ENCODE measurements around the gene NPC2. TPM values are rescaled to one million over a fixed set of nuclear protein-coding genes. Genes with fewer than 3 reads are reported as not detected.

NPC2 gene
- total and polyA plus RNA-seq, 9 of the 15 experiments (the other 6 are each of a cell fraction or from before 2014, with no cell fraction given), result 16.6 to 74.1 (median 32.6) TPM

DNA sequence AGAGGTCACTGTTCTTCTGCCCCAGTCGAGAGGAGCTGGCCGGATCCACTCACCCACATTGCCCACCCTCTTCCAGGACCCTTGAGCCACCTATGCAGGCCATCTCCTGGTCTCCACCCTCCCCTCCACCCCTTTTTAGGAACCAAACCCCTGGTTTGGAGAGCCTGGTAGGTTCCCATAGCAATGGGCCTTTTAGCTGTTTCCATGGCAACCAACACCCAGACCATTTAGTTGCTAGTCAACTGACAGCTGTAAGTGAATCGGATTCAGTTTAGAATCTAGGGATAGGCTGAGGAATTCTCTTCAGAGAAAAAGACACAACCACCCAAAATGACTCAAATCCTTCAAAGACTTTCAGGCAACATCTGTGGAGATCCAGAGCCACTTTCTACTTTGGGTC, 16.5 kb downstream of the NPC2 start:
- DNase-seq (ENCODE audit: extremely low read depth in 1 of 4, low spot score in 3 of 4), result no peak
- no peak for ATAC-seq
- no peak for FAIRE-seq
- in situ Hi-C loops (cut with MboI) (loop anchor here (10.0 kb wide), 1 partner anchor 112 kb away; no protein-coding TSS in a partner anchor), intact Hi-C loops (cut with micrococcal nuclease) (no loop called here)
- BruUV-seq (replicated peaks), result no TSS peak
- no peaks in the 10 kb centered on the region for H3K79me2 ChIP-seq (ENCODE audit: control insufficient read depth, insufficient read depth, low read length)
- no peaks in the 10 kb centered on the region; the same call in 1 of the 2 replicates for H4K20me1 ChIP-seq (replicated peaks; ENCODE audit: control insufficient read depth, insufficient read depth, low read length)
- no peak overlapping the region for H2AFZ ChIP-seq (ENCODE audit: low read depth, low read length)
- H3K36me3 ChIP-seq (ENCODE audit: control insufficient read depth, insufficient read depth, low read length), result no peaks in the 10 kb centered on the region
- no peaks in the 10 kb centered on the region for H3K27me3 ChIP-seq (ENCODE audit: control insufficient read depth in 2 of 2, insufficient read depth in 2 of 2, low read length in 2 of 2)
- TF ChIP-seq, protein P1, sequence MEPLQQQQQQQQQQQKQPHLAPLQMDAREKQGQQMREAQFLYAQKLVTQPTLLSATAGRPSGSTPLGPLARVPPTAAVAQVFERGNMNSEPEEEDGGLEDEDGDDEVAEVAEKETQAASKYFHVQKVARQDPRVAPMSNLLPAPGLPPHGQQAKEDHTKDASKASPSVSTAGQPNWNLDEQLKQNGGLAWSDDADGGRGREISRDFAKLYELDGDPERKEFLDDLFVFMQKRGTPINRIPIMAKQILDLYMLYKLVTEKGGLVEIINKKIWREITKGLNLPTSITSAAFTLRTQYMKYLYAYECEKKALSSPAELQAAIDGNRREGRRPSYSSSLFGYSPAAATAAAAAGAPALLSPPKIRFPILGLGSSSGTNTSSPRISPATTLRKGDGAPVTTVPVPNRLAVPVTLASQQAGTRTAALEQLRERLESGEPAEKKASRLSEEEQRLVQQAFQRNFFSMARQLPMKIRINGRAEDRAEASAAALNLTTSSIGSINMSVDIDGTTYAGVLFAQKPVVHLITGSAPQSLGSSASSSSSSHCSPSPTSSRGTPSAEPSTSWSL (CRISPR knock-in tag; IDR thresholded peaks at IDR 0.05; ENCODE audit: borderline replicate concordance), result no peak
- peak; percentile 88 for TF ChIP-seq RFX1 (IDR thresholded peaks at IDR 0.05)
- TF ChIP-seq, protein P2, sequence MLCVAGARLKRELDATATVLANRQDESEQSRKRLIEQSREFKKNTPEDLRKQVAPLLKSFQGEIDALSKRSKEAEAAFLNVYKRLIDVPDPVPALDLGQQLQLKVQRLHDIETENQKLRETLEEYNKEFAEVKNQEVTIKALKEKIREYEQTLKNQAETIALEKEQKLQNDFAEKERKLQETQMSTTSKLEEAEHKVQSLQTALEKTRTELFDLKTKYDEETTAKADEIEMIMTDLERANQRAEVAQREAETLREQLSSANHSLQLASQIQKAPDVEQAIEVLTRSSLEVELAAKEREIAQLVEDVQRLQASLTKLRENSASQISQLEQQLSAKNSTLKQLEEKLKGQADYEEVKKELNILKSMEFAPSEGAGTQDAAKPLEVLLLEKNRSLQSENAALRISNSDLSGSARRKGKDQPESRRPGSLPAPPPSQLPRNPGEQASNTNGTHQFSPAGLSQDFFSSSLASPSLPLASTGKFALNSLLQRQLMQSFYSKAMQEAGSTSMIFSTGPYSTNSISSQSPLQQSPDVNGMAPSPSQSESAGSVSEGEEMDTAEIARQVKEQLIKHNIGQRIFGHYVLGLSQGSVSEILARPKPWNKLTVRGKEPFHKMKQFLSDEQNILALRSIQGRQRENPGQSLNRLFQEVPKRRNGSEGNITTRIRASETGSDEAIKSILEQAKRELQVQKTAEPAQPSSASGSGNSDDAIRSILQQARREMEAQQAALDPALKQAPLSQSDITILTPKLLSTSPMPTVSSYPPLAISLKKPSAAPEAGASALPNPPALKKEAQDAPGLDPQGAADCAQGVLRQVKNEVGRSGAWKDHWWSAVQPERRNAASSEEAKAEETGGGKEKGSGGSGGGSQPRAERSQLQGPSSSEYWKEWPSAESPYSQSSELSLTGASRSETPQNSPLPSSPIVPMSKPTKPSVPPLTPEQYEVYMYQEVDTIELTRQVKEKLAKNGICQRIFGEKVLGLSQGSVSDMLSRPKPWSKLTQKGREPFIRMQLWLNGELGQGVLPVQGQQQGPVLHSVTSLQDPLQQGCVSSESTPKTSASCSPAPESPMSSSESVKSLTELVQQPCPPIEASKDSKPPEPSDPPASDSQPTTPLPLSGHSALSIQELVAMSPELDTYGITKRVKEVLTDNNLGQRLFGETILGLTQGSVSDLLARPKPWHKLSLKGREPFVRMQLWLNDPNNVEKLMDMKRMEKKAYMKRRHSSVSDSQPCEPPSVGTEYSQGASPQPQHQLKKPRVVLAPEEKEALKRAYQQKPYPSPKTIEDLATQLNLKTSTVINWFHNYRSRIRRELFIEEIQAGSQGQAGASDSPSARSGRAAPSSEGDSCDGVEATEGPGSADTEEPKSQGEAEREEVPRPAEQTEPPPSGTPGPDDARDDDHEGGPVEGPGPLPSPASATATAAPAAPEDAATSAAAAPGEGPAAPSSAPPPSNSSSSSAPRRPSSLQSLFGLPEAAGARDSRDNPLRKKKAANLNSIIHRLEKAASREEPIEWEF (CRISPR knock-in tag; IDR thresholded peaks at IDR 0.05), result no peak
- CTCF ChIA-PET (ENCODE audit: low intra/inter-chr PET ratio), result no interaction called here
- no peaks in the 10 kb centered on the region for H3K9me3 ChIP-seq (replicated peaks; ENCODE audit: control insufficient read depth, insufficient read depth, low read depth, low read length)
- H3K4me2 ChIP-seq (ENCODE audit: insufficient read depth, low read length), result no peak overlapping the region
- H3K9me1 ChIP-seq (ENCODE audit: control insufficient read depth, insufficient read depth, low read length), result no peaks in the 10 kb centered on the region
- no peak overlapping the region for H3K9ac ChIP-seq (ENCODE audit: insufficient read depth in 1 of 2, low read depth in 2 of 2, low read length in 2 of 2)
- WGBS (ENCODE audit: insufficient coverage, low coverage, missing lambda C conversion rate), result 10% methylated on average over 3 of the region's 3 CpGs
- no peaks in the 10 kb centered on the region for H3K4me1 ChIP-seq (replicated peaks in 1 of 2; ENCODE audit: control insufficient read depth in 2 of 2, insufficient read depth in 2 of 2, low read length in 2 of 2)
- no peak overlapping the region for H3K27ac ChIP-seq (ENCODE audit: extremely low read depth, low read depth, low read length)
- H3K4me3 ChIP-seq, result no peak overlapping the region
- POLR2A ChIA-PET, result no interaction called here

Data from K562 (cell line).